ENCODE measurements around the gene MFRP.

DNA sequence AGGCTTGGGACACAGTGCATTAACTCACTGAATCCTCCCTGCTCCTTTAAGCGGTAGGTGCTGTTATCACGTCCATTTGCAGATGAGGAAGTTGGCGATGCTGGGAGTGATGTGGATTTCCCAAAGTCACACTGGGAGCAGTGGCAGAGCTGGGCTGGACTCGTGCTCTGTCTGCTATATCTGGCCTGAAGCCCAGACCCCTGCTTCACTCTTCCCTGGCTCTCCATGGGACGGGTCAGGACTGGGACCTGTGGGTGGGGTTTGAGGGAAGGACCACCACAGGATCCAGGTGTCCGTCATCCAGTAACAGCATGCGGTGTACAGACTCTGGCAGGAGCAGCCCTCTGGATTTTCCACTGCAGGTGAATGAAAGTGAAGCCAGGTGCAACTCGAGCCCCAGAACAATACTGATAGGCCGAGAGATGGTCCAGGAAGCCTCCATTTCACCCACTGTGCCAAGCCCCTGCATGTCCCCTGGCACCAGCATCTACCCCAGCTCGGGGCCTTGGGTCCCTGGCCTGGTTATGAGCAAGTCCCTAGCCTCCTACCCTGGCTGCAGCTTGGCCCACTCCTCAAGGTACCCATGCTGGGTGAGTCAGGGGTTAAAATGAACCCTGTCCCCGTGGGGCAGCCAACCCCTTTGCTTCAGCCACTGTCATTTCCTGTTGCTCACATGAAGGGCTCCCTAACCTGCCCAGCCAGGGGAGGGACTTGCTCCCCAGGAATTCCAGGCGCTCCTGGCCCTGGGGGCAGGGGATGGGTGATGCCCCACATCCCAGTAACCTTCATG is 30.8 kb upstream of the MFRP start:
- TF ChIP-seq, protein P1, sequence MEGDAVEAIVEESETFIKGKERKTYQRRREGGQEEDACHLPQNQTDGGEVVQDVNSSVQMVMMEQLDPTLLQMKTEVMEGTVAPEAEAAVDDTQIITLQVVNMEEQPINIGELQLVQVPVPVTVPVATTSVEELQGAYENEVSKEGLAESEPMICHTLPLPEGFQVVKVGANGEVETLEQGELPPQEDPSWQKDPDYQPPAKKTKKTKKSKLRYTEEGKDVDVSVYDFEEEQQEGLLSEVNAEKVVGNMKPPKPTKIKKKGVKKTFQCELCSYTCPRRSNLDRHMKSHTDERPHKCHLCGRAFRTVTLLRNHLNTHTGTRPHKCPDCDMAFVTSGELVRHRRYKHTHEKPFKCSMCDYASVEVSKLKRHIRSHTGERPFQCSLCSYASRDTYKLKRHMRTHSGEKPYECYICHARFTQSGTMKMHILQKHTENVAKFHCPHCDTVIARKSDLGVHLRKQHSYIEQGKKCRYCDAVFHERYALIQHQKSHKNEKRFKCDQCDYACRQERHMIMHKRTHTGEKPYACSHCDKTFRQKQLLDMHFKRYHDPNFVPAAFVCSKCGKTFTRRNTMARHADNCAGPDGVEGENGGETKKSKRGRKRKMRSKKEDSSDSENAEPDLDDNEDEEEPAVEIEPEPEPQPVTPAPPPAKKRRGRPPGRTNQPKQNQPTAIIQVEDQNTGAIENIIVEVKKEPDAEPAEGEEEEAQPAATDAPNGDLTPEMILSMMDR (IDR thresholded peaks at IDR 0.05) = no peak
- TF ChIP-seq POLR2A (IDR thresholded peaks at IDR 0.05) = no peak

All from testis (tissue), 2 donors.